Lower leg skin (tissue), 4 donors: ENCODE data around the gene RER1. TPM values are rescaled to one million over a fixed set of nuclear protein-coding genes. Genes with fewer than 3 reads are reported as not detected.

Source experiments
- DNase-seq, 2 donors: peaks; one replicate each; pipeline ENCODE4 v3.0.0-alpha.2; 2019; ENCODE audit warnings: low spot score in 2 of 2
- H3K4me3 ChIP-seq: fragments of 200-600 bp; sonication (generic); 2 replicates; pipeline ENCODE4 v1.5.1; 2017; ENCODE audit warnings: mild to moderate bottlenecking, low read depth; ENCODE audit not compliant: poor library complexity, severe bottlenecking
- POLR2A ChIP-seq, 2 donors: fragments of 450-650 bp; IDR thresholded peaks; one replicate each; pipeline ENCODE4 v1.6.1; 2016 to 2017; ENCODE audit warnings: antibody characterized with exemption in 2 of 2, mild to moderate bottlenecking in 1 of 2, moderate library complexity in 1 of 2
- WGBS, 2 donors: methylation state at CpG; one replicate each; pipeline ENCODE4 v1.1.5; 2018; 5-methylcytosine and 5-hydroxymethylcytosine counted together
- intact Hi-C: fragments of 100-400 bp; cut with DNase I; formaldehyde crosslinking; loops from one replicate; pipeline ENCODE4 v1.15.0; 2023; ENCODE audit warnings: low total_unique reads
- total RNA-seq, 4 donors: library from RNA; depleted of rRNA; stranded (reverse); fragments of >200 nt; gene quantifications; one replicate each; pipeline ENCODE4 v1.1.0, GENCODE V29; 2016
- TF ChIP-seq, protein P1 (sequence below), 3 donors: fragments of 450-650 bp; IDR thresholded peaks; one replicate each; pipeline ENCODE4 v1.5.1; 2016; ENCODE audit warnings: antibody characterized with exemption in 3 of 3, mild to moderate bottlenecking in 3 of 3, moderate library complexity in 2 of 3

Gene RER1
- total RNA-seq, 4 donors from 2014 or later: 67.4 to 114 (median 70.7) TPM

DNA sequence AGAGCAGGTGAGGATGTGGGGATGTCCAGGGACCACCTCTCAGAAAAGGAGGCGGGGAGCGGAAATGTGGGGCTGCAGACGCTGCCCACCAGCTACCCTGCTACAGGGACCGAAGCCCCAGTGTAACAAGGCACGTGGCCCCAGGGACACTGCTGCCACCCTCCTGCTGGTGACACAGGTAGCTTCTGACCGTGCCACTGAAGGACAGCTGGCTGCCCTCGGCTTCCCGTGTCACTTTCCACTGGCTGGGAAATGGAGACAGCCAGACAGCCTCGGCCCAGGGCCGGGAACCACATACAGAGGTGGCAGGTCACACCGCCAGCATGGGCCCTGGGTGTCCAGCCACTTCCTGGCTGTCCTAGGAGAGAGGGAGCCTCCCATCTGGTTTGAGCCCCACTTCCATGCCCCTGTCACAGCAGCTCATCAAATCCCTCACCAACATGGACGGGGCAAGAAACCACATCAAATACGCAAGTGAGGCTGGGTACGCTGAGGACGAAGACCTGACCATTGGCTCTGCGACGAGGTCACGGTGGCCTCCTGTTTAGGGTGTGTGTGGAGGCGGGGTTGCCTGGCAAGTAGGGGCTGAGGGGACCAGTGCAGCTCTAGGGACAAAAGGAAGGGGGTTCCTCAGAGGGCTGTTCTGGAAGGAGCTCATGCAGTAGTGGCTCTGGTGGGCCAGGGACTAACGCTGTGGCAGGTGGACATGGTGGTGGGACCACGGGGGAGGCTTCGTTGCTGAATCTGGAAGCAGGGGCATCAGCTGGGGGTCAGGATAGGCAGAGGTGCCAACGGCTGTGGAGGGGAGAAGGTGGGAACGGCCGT, 15.7 kb downstream of the RER1 start:
- no peak for DNase-seq
- no peak overlapping the region for H3K4me3 ChIP-seq
- intact Hi-C loops: no loop called here
- no peak for TF ChIP-seq POLR2A (IDR thresholded peaks at IDR 0.05)
- TF ChIP-seq, protein P1, sequence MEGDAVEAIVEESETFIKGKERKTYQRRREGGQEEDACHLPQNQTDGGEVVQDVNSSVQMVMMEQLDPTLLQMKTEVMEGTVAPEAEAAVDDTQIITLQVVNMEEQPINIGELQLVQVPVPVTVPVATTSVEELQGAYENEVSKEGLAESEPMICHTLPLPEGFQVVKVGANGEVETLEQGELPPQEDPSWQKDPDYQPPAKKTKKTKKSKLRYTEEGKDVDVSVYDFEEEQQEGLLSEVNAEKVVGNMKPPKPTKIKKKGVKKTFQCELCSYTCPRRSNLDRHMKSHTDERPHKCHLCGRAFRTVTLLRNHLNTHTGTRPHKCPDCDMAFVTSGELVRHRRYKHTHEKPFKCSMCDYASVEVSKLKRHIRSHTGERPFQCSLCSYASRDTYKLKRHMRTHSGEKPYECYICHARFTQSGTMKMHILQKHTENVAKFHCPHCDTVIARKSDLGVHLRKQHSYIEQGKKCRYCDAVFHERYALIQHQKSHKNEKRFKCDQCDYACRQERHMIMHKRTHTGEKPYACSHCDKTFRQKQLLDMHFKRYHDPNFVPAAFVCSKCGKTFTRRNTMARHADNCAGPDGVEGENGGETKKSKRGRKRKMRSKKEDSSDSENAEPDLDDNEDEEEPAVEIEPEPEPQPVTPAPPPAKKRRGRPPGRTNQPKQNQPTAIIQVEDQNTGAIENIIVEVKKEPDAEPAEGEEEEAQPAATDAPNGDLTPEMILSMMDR (IDR thresholded peaks at IDR 0.05): no peak
- 78 to 89% methylated on average over 22 to 25 of the region's 25 CpGs for WGBS, 2 donors

DNA sequence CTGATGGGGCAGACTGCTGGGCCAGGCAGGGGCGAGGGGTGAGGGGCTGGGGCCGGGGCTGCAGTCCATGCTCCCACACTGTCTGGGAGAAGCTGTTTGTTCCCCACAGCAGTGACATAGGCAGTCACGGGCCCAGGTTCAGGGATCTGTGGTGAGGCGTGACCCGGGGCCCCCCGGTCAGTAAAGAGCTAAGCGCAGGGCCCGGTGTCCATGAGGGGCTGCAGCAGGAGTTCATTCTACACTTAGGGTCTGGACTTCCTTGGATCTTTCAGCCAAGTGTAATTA, 16.3 kb downstream of the RER1 start:
- intact Hi-C loops: no loop called here
- no peak for DNase-seq
- no peak overlapping the region for H3K4me3 ChIP-seq
- WGBS, 2 donors: 92 to 94% methylated on average over 8 of the region's 8 CpGs
- no peak for TF ChIP-seq POLR2A (IDR thresholded peaks at IDR 0.05)
- TF ChIP-seq, protein P1 (IDR thresholded peaks at IDR 0.05): no peak

DNA sequence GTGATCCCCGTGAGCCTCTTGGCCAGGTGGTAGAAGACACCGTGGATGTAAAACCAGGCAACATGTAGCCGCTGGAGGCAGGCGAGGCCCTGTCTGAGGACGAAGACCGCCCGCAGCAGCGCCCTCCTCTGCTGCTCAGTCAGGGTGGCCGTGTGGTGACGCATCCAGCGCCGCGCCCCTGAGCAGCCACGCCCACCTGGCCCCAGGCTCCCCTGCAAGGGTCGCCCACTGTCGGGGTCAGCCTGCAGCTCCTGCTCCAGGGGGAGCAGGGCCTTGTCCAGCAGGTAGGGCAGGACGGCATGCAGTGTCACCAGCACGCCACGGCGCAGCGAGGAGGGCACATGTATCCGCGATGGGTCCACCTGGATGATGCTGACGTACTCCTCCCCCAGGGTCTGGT, 16.8 kb downstream of the RER1 start:
- intact Hi-C loops: no loop called here
- DNase-seq: no peak

DNA sequence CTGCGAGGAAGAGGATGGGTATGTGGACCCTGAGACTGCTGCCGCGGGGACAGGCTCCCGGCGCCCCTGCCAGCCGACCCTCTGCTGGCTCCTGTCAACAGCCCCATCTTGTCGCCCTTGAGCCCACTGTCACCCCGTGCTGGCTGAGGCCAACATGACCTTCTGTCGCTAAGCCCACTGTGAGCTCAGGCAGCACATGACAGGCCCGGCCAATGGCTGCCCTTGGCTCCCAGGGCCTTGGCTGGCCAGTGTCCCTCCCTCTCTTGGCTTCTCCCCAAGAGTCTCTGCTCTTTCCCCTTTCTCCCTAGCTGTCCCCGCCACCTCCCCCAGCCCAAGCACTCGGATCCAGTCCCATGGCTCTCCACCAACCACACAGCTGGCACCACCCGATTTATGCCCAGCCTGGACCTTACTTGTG, 17.2 kb downstream of the RER1 start:
- H3K4me3 ChIP-seq: no peak overlapping the region
- DNase-seq: no peak
- 82 to 87% methylated on average over 11 to 12 of the region's 13 CpGs for WGBS, 2 donors
- no peak for TF ChIP-seq POLR2A (IDR thresholded peaks at IDR 0.05)
- TF ChIP-seq, protein P1 (IDR thresholded peaks at IDR 0.05): no peak
- intact Hi-C loops: no loop called here

More for the DNA sequence above, 16.8 kb downstream of the RER1 start:
- 72 to 85% methylated on average over 10 to 11 of the region's 24 CpGs for WGBS, 2 donors
- no peak overlapping the region for H3K4me3 ChIP-seq
- no peak for TF ChIP-seq POLR2A (IDR thresholded peaks at IDR 0.05)
- TF ChIP-seq, protein P1 (IDR thresholded peaks at IDR 0.05): no peak

DNA sequence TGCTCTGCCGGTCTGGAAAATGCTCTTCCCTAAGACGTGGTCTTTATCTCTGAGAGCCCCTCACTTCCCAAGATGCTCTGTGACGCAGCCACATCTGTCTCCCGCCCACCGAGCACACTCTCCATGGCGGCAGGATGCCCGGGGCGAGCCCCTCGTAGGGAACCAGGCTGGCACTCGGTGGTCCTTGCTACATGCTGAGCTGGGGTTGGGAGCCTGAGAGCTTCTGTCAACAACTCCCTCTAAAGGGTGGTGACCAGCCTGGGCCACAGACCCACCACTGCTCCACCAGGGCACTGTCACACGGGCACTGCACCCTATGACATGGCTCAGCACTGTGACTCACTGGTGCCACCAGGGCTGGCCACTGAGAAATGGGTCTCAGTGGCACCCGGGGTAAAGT, 18.1 kb downstream of the RER1 start:
- TF ChIP-seq POLR2A (IDR thresholded peaks at IDR 0.05): no peak
- TF ChIP-seq, protein P1 (IDR thresholded peaks at IDR 0.05): no peak
- whole genome bisulfite sequencing, 2 donors: 95 to 97% methylated on average over 7 to 12 of the region's 12 CpGs
- no peak for DNase-seq
- intact Hi-C loops: no loop called here
- no peak overlapping the region for H3K4me3 ChIP-seq
